ENCODE data around the gene DIP2C.

DNA sequence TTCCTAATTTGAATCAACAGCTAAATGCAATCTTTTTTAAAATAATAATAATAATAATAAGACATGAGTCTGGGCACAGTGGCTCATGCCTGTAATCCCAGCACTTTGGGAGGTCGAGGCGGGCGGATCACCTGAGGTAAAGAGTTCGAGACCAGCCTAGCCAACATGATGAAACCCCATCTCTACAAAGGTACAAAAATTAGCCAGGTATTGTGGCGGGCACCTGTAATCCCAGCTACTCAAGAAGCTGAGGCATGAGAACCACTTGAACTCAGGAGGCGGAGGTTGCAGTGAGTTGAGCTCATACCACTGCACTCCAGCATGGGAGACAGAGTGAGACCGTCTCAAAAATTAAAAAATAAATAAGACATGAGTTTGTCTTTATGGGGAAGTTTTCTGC is 3.9 kb downstream of the DIP2C start:
- TF ChIP-seq, protein P1, sequence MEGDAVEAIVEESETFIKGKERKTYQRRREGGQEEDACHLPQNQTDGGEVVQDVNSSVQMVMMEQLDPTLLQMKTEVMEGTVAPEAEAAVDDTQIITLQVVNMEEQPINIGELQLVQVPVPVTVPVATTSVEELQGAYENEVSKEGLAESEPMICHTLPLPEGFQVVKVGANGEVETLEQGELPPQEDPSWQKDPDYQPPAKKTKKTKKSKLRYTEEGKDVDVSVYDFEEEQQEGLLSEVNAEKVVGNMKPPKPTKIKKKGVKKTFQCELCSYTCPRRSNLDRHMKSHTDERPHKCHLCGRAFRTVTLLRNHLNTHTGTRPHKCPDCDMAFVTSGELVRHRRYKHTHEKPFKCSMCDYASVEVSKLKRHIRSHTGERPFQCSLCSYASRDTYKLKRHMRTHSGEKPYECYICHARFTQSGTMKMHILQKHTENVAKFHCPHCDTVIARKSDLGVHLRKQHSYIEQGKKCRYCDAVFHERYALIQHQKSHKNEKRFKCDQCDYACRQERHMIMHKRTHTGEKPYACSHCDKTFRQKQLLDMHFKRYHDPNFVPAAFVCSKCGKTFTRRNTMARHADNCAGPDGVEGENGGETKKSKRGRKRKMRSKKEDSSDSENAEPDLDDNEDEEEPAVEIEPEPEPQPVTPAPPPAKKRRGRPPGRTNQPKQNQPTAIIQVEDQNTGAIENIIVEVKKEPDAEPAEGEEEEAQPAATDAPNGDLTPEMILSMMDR (IDR thresholded peaks at IDR 0.05) = no peak
- no peak for TF ChIP-seq EP300 (IDR thresholded peaks at IDR 0.05)

All from stomach (tissue), 4 donors.